ENCODE measurements around the gene TAGLN3.

GRCh38 chr3:112002096-112002971 is 3.6 kb downstream of the TAGLN3 start:
- TF ChIP-seq EZH2 (IDR thresholded peaks at IDR 0.05; ENCODE audit: insufficient read depth, poor library complexity, severe bottlenecking) (no peak), EZH2phosphoT487 (IDR thresholded peaks at IDR 0.05; ENCODE audit: insufficient read depth, low read depth) (no peak)
